Measurements from ENCODE around the gene CHST6. TPM values are rescaled to one million over a fixed set of nuclear protein-coding genes. Genes with fewer than 3 reads are reported as not detected.

CHST6 gene
- total and polyA plus RNA-seq, 10 of the 15 experiments (the other 5 are each of a cell fraction or from before 2014, with no cell fraction given) = 0.14 to 2.5 (median 0.51) TPM

- TF ChIP-seq SPI1 (IDR thresholded peaks at IDR 0.05; ENCODE audit: borderline replicate concordance, insufficient read depth, low read depth, low read length) = no peak
- no peak for TF ChIP-seq BACH1 (IDR thresholded peaks at IDR 0.05; ENCODE audit: borderline replicate concordance)
- TF ChIP-seq SUZ12 (IDR thresholded peaks at IDR 0.05; ENCODE audit: unreplicated experiment) = no peak
- no peak for TF ChIP-seq ZNF207 (IDR thresholded peaks at IDR 0.05; ENCODE audit: borderline replicate concordance)
- peak; percentile 26; the same call in 1 of the 2 replicates for TF ChIP-seq RELB (IDR thresholded peaks at IDR 0.05; ENCODE audit: low read depth)
- no peak for TF ChIP-seq ASH2L (IDR thresholded peaks at IDR 0.05; ENCODE audit: borderline replicate concordance, low read depth)
- peak; percentile 47; the same call in 1 of the 2 replicates for TF ChIP-seq FOXK2 (IDR thresholded peaks at IDR 0.05)
- no peak for TF ChIP-seq RFX5 (IDR thresholded peaks at IDR 0.05; ENCODE audit: low read depth, low read length)
- 0 out of 2 replicates have a peak, but pooled peaks have one; percentile 48 for TF ChIP-seq MAX (IDR thresholded peaks at IDR 0.05; ENCODE audit: low read depth, low read length)
- TF ChIP-seq FOXM1 (IDR thresholded peaks at IDR 0.05; ENCODE audit: low read depth, low read length) = 0 out of 2 replicates have a peak, but pooled peaks have one; percentile 7
- TF ChIP-seq EP300 (IDR thresholded peaks at IDR 0.05; ENCODE audit: borderline replicate concordance in 1 of 2, control insufficient read depth in 1 of 2, low read depth in 2 of 2, low read length in 2 of 2) = no peak
- no peak for TF ChIP-seq ZBTB11 (CRISPR knock-in tag; IDR thresholded peaks at IDR 0.05)
- no peak for TF ChIP-seq HSF1 (IDR thresholded peaks at IDR 0.05; ENCODE audit: low read depth, low read length)
- TF ChIP-seq ZSCAN29 (IDR thresholded peaks at IDR 0.05) = no peak
- no peak for TF ChIP-seq HDAC6 (IDR thresholded peaks at IDR 0.05; ENCODE audit: unreplicated experiment)
- no peak for TF ChIP-seq ZNF592 (IDR thresholded peaks at IDR 0.05)
- TF ChIP-seq ZNF217 (IDR thresholded peaks at IDR 0.05) = no peak
These were observed 61.4 kb downstream of the CHST6 start (continued) for GRCh38 chr16:75433732-75434413.

Measured in GM12878 (cell line).